IMR-90 (cell line): ENCODE measurements around the gene KITLG. TPM values are rescaled to one million over a fixed set of nuclear protein-coding genes. Genes with fewer than 3 reads are reported as not detected.

Source experiments
- ATAC-seq: fragments of 200-7000 bp; cut with Tn5 transposase; 2 replicates; pipeline ENCODE4 v1.9.1; 2020; ENCODE audit warnings: low read depth, mild to moderate bottlenecking, moderate library complexity
- BruUV-seq: library from RNA; stranded (reverse); fragments of 400-500 nt; replicated peaks from 2 replicates; lab custom pipeline; 2021; lab: Mats Ljungman, UMichigan
- CTCF ChIA-PET: fragments of 300-600 bp; formaldehyde crosslinking; extraction: SDS; loops from one replicate; lab custom pipeline; 2021; ENCODE audit warnings: antibody characterized with exemption; lab: Yijun Ruan, JAX
- POLR2A ChIA-PET: fragments of 300-600 bp; sonication (Branson Sonifier 250); formaldehyde crosslinking; loops from one replicate; lab custom pipeline; 2022; ENCODE audit warnings: antibody characterized with exemption; ENCODE audit not compliant: unreplicated experiment; lab: Charles Lee
- DNase-seq: peaks from one replicate; pipeline ENCODE4 v3.0.0; 2013
- H2AFZ ChIP-seq: replicated peaks from 2 replicates; pipeline ENCODE3; 2013; ENCODE audit warnings: low read length, mild to moderate bottlenecking; ENCODE audit not compliant: poor library complexity
- H2AK5ac ChIP-seq: 2 replicates; pipeline ENCODE4 v1.6.1; 2013; ENCODE audit warnings: low read depth, low read length, inconsistent platforms
- H2AK9ac ChIP-seq: replicated peaks from 2 replicates; pipeline ENCODE3; 2013; ENCODE audit warnings: mild to moderate bottlenecking, low read depth, low read length, moderate library complexity; ENCODE audit not compliant: poor library complexity
- H2BK120ac ChIP-seq: 2 replicates; pipeline ENCODE4 v1.6.1; 2013; ENCODE audit warnings: low read depth, low read length, inconsistent platforms
- H2BK15ac ChIP-seq: 3 replicates; pipeline ENCODE4 v1.6.1; 2013; ENCODE audit warnings: low read depth, low read length, inconsistent platforms
- H2BK20ac ChIP-seq: 2 replicates; pipeline ENCODE4 v1.6.1; 2013; ENCODE audit warnings: low read depth, mild to moderate bottlenecking, inconsistent platforms, low read length, moderate library complexity
- H2BK5ac ChIP-seq: 2 replicates; pipeline ENCODE4 v1.6.1; 2013; ENCODE audit warnings: mild to moderate bottlenecking, low read depth, low read length, inconsistent platforms; ENCODE audit not compliant: poor library complexity, severe bottlenecking
- H3K14ac ChIP-seq: replicated peaks from 2 replicates; pipeline ENCODE4 v1.6.1; 2013; ENCODE audit warnings: low read depth, low read length, inconsistent platforms
- H3K18ac ChIP-seq: 2 replicates; pipeline ENCODE4 v1.6.1; 2013; ENCODE audit warnings: low read depth, low read length, control low read depth
- H3K23ac ChIP-seq: 2 replicates; pipeline ENCODE4 v1.6.1; 2013; ENCODE audit warnings: low read depth, low read length, inconsistent platforms
- H3K27ac ChIP-seq: 2 replicates; pipeline ENCODE4 v1.5.1; 2013; ENCODE audit warnings: mild to moderate bottlenecking, control low read depth, low read length; ENCODE audit not compliant: insufficient read depth
- H3K27me3 ChIP-seq: 2 replicates; pipeline ENCODE4 v1.6.1; 2013; ENCODE audit warnings: low read length; ENCODE audit not compliant: control insufficient read depth, insufficient read depth
- H3K36me3 ChIP-seq: 2 replicates; pipeline ENCODE4 v1.6.1; 2013; ENCODE audit warnings: low read length, mixed read lengths; ENCODE audit not compliant: control insufficient read depth, insufficient read depth
- H3K4ac ChIP-seq: 2 replicates; pipeline ENCODE4 v1.6.1; 2013; ENCODE audit warnings: low read depth, low read length, inconsistent platforms
- H3K4me1 ChIP-seq: 2 replicates; pipeline ENCODE4 v1.6.1; 2013; ENCODE audit warnings: low read length, mixed read lengths; ENCODE audit not compliant: control insufficient read depth, insufficient read depth
- H3K4me2 ChIP-seq: 2 replicates; pipeline ENCODE4 v1.6.1; 2013; ENCODE audit warnings: low read depth, mild to moderate bottlenecking, control low read depth, low read length, moderate library complexity
- H3K4me3 ChIP-seq: 2 replicates; pipeline ENCODE4 v1.5.1; 2013; ENCODE audit warnings: low read depth, mild to moderate bottlenecking, control low read depth, low read length, moderate library complexity; ENCODE audit not compliant: insufficient read depth
- H3K56ac ChIP-seq: 2 replicates; pipeline ENCODE4 v1.6.1; 2013; ENCODE audit warnings: low read length, inconsistent platforms; ENCODE audit not compliant: insufficient read depth; ENCODE audit errors: extremely low read depth
- H3K79me1 ChIP-seq, 2 experiments: 2 replicates each; pipeline ENCODE4 v1.6.1; 2013; ENCODE audit warnings: low read length in 2 of 2, inconsistent platforms in 1 of 2, low read depth in 1 of 2
- H3K9ac ChIP-seq: 2 replicates; pipeline ENCODE4 v1.6.1; 2013; ENCODE audit warnings: low read depth, low read length, control low read depth
- H3K9me1 ChIP-seq: 2 replicates; pipeline ENCODE4 v1.6.1; 2013; ENCODE audit warnings: low read length, inconsistent platforms; ENCODE audit not compliant: insufficient read depth
- H3K9me3 ChIP-seq: 2 replicates; pipeline ENCODE4 v1.6.1; 2013; ENCODE audit warnings: low read length; ENCODE audit not compliant: control insufficient read depth, insufficient read depth
- H4K20me1 ChIP-seq: 2 replicates; pipeline ENCODE4 v1.6.1; 2013; ENCODE audit warnings: low read length, inconsistent platforms; ENCODE audit not compliant: insufficient read depth
- H4K5ac ChIP-seq: 2 replicates; pipeline ENCODE4 v1.6.1; 2013; ENCODE audit warnings: mild to moderate bottlenecking, low read depth, low read length, control low read depth
- H4K8ac ChIP-seq, 2 experiments: 2 replicates each; pipeline ENCODE4 v1.6.1; 2013; ENCODE audit warnings: low read depth in 2 of 2, low read length in 2 of 2, control low read depth in 1 of 2, inconsistent platforms in 1 of 2
- H4K91ac ChIP-seq: 2 replicates; pipeline ENCODE4 v1.6.1; 2013; ENCODE audit warnings: low read depth, low read length, inconsistent platforms; ENCODE audit not compliant: insufficient read depth
- BHLHE40 ChIP-seq: fragments of 150-350 bp; IDR thresholded peaks from 2 replicates; pipeline ENCODE4 v1.6.1; 2016; ENCODE audit warnings: mild to moderate bottlenecking, low read depth, low read length
- CEBPB ChIP-seq: IDR thresholded peaks from 2 replicates; pipeline ENCODE4 v1.6.1; 2012; ENCODE audit warnings: low read depth, low read length, improper control_type of control experiment
- CHD1 ChIP-seq: IDR thresholded peaks from 2 replicates; pipeline ENCODE4 v1.6.1; 2012; ENCODE audit warnings: low read depth, low read length, improper control_type of control experiment
- ELK1 ChIP-seq: fragments of 150-350 bp; IDR thresholded peaks from 2 replicates; pipeline ENCODE4 v1.6.1; 2016; ENCODE audit warnings: low read depth, mild to moderate bottlenecking, low read length, moderate library complexity, borderline replicate concordance
- FOS ChIP-seq: fragments of 150-350 bp; IDR thresholded peaks from 2 replicates; pipeline ENCODE4 v1.6.1; 2016; ENCODE audit warnings: low read depth, low read length
- MXI1 ChIP-seq: IDR thresholded peaks from 2 replicates; pipeline ENCODE4 v1.6.1; 2012; ENCODE audit warnings: low read depth, mild to moderate bottlenecking, low read length, moderate library complexity, borderline replicate concordance
- NFE2L2 ChIP-seq: fragments of 150-350 bp; IDR thresholded peaks from 2 replicates; pipeline ENCODE4 v1.6.1; 2016; ENCODE audit warnings: low read depth, mild to moderate bottlenecking, low read length
- RFX5 ChIP-seq: IDR thresholded peaks from 2 replicates; pipeline ENCODE4 v1.8.0; 2012; ENCODE audit warnings: low read depth, mild to moderate bottlenecking, low read length, moderate library complexity
- WGBS, 2 experiments: methylation state at CpG; one replicate each; pipeline versions ENCODE4 v1.1.5 to v1.1.7; 2013; ENCODE audit warnings: missing lambda C conversion rate in 2 of 2; ENCODE audit not compliant: insufficient read length in 1 of 2; ENCODE audit errors: extremely low coverage in 2 of 2; 5-methylcytosine and 5-hydroxymethylcytosine counted together
- dilution Hi-C: fragments of 300-500 bp; cut with HindIII; formaldehyde crosslinking; loops from one replicate; pipeline ENCODE4 v1.14.3; 2018; ENCODE audit warnings: low sequenced_read_pairs; ENCODE audit not compliant: unreplicated experiment
- in situ Hi-C: fragments of 300-500 bp; cut with MboI; formaldehyde crosslinking; loops from 3 replicates; pipeline ENCODE4 v1.14.3; 2019; ENCODE audit warnings: low sequenced_read_pairs, inconsistent platforms, mixed read lengths
- intact Hi-C: fragments of 100-400 bp; cut with micrococcal nuclease; formaldehyde crosslinking; loops from 2 replicates; pipeline ENCODE4 v1.10.0; 2022
- polyA plus RNA-seq, 3 experiments: library from polyadenylated mRNA; depleted of rRNA; stranded (reverse); fragments of >200 nt; gene quantifications; 2 replicates each; pipeline ENCODE4 v1.2.3, GENCODE V29; 2012; ENCODE audit warnings: low replicate concordance in 1 of 3
- total RNA-seq: library from RNA; depleted of rRNA; stranded (reverse); fragments of >200 nt; gene quantifications from 2 replicates; pipeline ENCODE4 v1.2.3, GENCODE V29; 2012

The KITLG gene
- total and polyA plus RNA-seq, 2 of the 4 experiments (the other 2 are of a cell fraction): 14.5 to 87.5 TPM

- H4K91ac ChIP-seq: peak overlapping the region; percentile 9; the same call in 1 of the 2 replicates
- peaks cover 20% of the 10 kb centered on the region for H3K4me1 ChIP-seq
- dilution Hi-C loops (no loop called here), in situ Hi-C loops (no loop called here), intact Hi-C loops (no loop called here)
- H3K4me3 ChIP-seq: no peak overlapping the region
- WGBS, 2 experiments: no CpG with 5 or more reads among the region's 1 CpG
- peaks cover 2% of the 10 kb centered on the region; the same call in 1 of the 2 replicates for H3K36me3 ChIP-seq
- H2AK9ac ChIP-seq: no peak overlapping the region
- H3K4ac ChIP-seq: 0 out of 2 replicates have a peak overlapping the region, but pooled peaks have one; percentile 2
- H2AK5ac ChIP-seq: no peak overlapping the region
- H3K23ac ChIP-seq: 0 out of 2 replicates have a peak overlapping the region, but pooled peaks have one; percentile 1
- BruUV-seq: no TSS peak
- H3K9me3 ChIP-seq: no peaks in the 10 kb centered on the region
- H3K4me2 ChIP-seq: 0 out of 2 replicates have a peak overlapping the region, but pooled peaks have one; percentile 3
- no peak overlapping the region for H4K5ac ChIP-seq
- peaks cover 26% of the 10 kb centered on the region for H4K20me1 ChIP-seq
- CTCF ChIA-PET: no interaction called here
- ATAC-seq (peak; percentile 40; the same call in 1 of the 2 replicates), DNase-seq (peak; percentile 86)
- H3K14ac ChIP-seq: peak overlapping the region; percentile 24; the same call in 1 of the 2 replicates
- no peak for TF ChIP-seq CHD1
- TF ChIP-seq RFX5: no peak
- TF ChIP-seq CEBPB: peak; percentile 74
- no peak for TF ChIP-seq NFE2L2
- 0 out of 2 replicates have a peak, but pooled peaks have one; percentile 45 for TF ChIP-seq FOS
- TF ChIP-seq ELK1: no peak
- no peak for TF ChIP-seq MXI1
- peak; percentile 59; the same call in 1 of the 2 replicates for TF ChIP-seq BHLHE40
- POLR2A ChIA-PET: no interaction called here
- H3K56ac ChIP-seq: no peak overlapping the region
- H2BK120ac ChIP-seq: peak overlapping the region; percentile 9; the same call in 1 of the 2 replicates
- H3K9ac ChIP-seq: no peak overlapping the region
- peak overlapping the region; percentile 1 for H2BK5ac ChIP-seq
- H4K8ac ChIP-seq: no peak overlapping the region
- no peak overlapping the region for H2BK15ac ChIP-seq
- no peak overlapping the region for H3K27ac ChIP-seq
- H3K27me3 ChIP-seq: no peaks in the 10 kb centered on the region
- H3K9me1 ChIP-seq: peaks cover 15% of the 10 kb centered on the region
- peaks cover 24 to 66% of the 10 kb centered on the region in 2 experiments for H3K79me1 ChIP-seq
- no peak overlapping the region for H2BK20ac ChIP-seq
- H2AFZ ChIP-seq: no peak overlapping the region
- H3K18ac ChIP-seq: no peak overlapping the region
These were observed 10.2 kb downstream of the KITLG start for GRCh38 chr12:88570103-88570502.
